ENCODE data around the gene ACIN1.
"Not testable (repeated sequence)": the region's sequence is repeated elsewhere in the genome, so short reads cannot be mapped to it uniquely, and the experiment has no call there.

Gene ACIN1

GRCh38 chr14:23124337-23124954 lies 29.5 kb upstream of the ACIN1 start:
- DNase-seq = no peak

- DNase-seq = peak; percentile 92
Measured at GRCh38 chr14:23123419-23123818, 28.5 kb upstream of the ACIN1 start.

- DNase-seq = no peak
Measured at GRCh38 chr14:23122086-23122485, 27.1 kb upstream of the ACIN1 start.

- no peak for DNase-seq
Measured at GRCh38 chr14:23121361-23121771, 26.4 kb upstream of the ACIN1 start.

- peak; percentile 57 for DNase-seq
Measured at GRCh38 chr14:23120541-23121251, 25.8 kb upstream of the ACIN1 start.

GRCh38 chr14:23119363-23120327 lies 24.7 kb upstream of the ACIN1 start:
- DNase-seq = no peak

- no peak for DNase-seq
Measured at GRCh38 chr14:23118506-23119362, 23.8 kb upstream of the ACIN1 start, which contains the start of gene CEBPE. Gene CEBPE, minus strand, starts transcription at chr14:23119255. Its CDS starts 164 bp downstream, at chr14:23119091.

- DNase-seq = no peak
Measured at GRCh38 chr14:23117371-23118020, 22.6 kb upstream of the ACIN1 start.

- DNase-seq = no peak
Measured at GRCh38 chr14:23115918-23116317, 21.0 kb upstream of the ACIN1 start.

GRCh38 chr14:23115039-23115731 lies 20.2 kb upstream of the ACIN1 start:
- DNase-seq = no peak

- no peak for DNase-seq
Measured at GRCh38 chr14:23114669-23115038, 19.7 kb upstream of the ACIN1 start.

GRCh38 chr14:23114120-23114458 lies 19.2 kb upstream of the ACIN1 start:
- DNase-seq = no peak

- no peak for DNase-seq
Measured at GRCh38 chr14:23113431-23114119, 18.6 kb upstream of the ACIN1 start.

GRCh38 chr14:23112359-23113178 lies 17.6 kb upstream of the ACIN1 start:
- no peak for DNase-seq

GRCh38 chr14:23110579-23111365 lies 15.8 kb upstream of the ACIN1 start:
- no peak for DNase-seq

GRCh38 chr14:23109769-23110168 lies 14.8 kb upstream of the ACIN1 start:
- no peak for DNase-seq

- DNase-seq = not testable (repeated sequence)
Measured at GRCh38 chr14:23108169-23108568, 13.2 kb upstream of the ACIN1 start.

GRCh38 chr14:23107620-23108019 lies 12.7 kb upstream of the ACIN1 start:
- not testable (repeated sequence) for DNase-seq

GRCh38 chr14:23106747-23107045 lies 11.8 kb upstream of the ACIN1 start:
- DNase-seq = no peak
